ENCODE measurements around the gene TREML4. TPM values are rescaled to one million over a fixed set of nuclear protein-coding genes. Genes with fewer than 3 reads are reported as not detected.
A peak's percentile ranks its signal among the peaks of the same experiment; 100 is the strongest.

The TREML4 gene
- total RNA-seq, 1 donor from 2014 or later = not detected

GRCh38 chr6:41280381-41281057, 52.4 kb downstream of the TREML4 start:
- ATAC-seq (peak; percentile 45), DNase-seq (ENCODE audit: low spot score) (no peak)

- no peak for ATAC-seq
- no peak for DNase-seq (ENCODE audit: low spot score)
Measured at GRCh38 chr6:41283600-41283999, 55.5 kb downstream of the TREML4 start.

- no peak for ATAC-seq
- DNase-seq (ENCODE audit: low spot score) = no peak
Measured at GRCh38 chr6:41284726-41285125, 56.6 kb downstream of the TREML4 start.

- DNase-seq (ENCODE audit: low spot score) (no peak), ATAC-seq (peak; percentile 48)
Measured at GRCh38 chr6:41286544-41287346, 58.6 kb downstream of the TREML4 start, which contains the start of gene TREM1. TREM1 (minus strand) TSS chr6:41286682; CDS start chr6:41286655, 27 bp downstream.

GRCh38 chr6:41288030-41288753, 60.0 kb downstream of the TREML4 start:
- no peak for ATAC-seq
- DNase-seq (ENCODE audit: low spot score) = no peak

Other genes starting within 250 kb of the TREML4 start
- 9.3 TPM for gene UNC5CL, start 189.1 kb upstream of the TREML4 start, total RNA-seq
- 0.30 TPM for gene TSPO2, start 185.9 kb upstream of the TREML4 start, total RNA-seq
- not detected for gene APOBEC2, start 175.1 kb upstream of the TREML4 start, total RNA-seq
- gene OARD1, start 156.0 kb upstream of the TREML4 start, total RNA-seq = 22.4 TPM
- gene NFYA, start 155.4 kb upstream of the TREML4 start, total RNA-seq = 7.7 TPM
- gene TREML1, start 74.0 kb upstream of the TREML4 start, total RNA-seq = not detected
- gene TREM2, start 65.2 kb upstream of the TREML4 start, total RNA-seq = 0.28 TPM
- gene TREML2, start 27.2 kb upstream of the TREML4 start, total RNA-seq = 0.08 TPM
- gene TREM1, start 58.3 kb downstream of the TREML4 start, total RNA-seq = 0.25 TPM
- not detected for gene NCR2, start 107.3 kb downstream of the TREML4 start, total RNA-seq

Data from left lobe of liver (tissue), 2 donors.